K562 (cell line): ENCODE data around the gene TTC33. TPM values are rescaled to one million over a fixed set of nuclear protein-coding genes. Genes with fewer than 3 reads are reported as not detected.

ENCODE experiments used
- ATAC-seq: fragments of 200-7000 bp; cut with Tn5 transposase; 3 replicates; pipeline ENCODE4 v1.9.1; 2020; ENCODE audit warnings: moderate library complexity
- BruUV-seq: library from RNA; stranded (reverse); fragments of 400-500 nt; replicated peaks from 2 replicates; lab custom pipeline; 2021; lab: Mats Ljungman, UMichigan
- CTCF ChIA-PET: fragments of 300-600 bp; formaldehyde crosslinking; extraction: SDS; loops from one replicate; lab custom pipeline; 2021; ENCODE audit warnings: low intra/inter-chr PET ratio; lab: Yijun Ruan, JAX
- POLR2A ChIA-PET: fragments of 300-600, 350-650 bp; sonication (Branson Sonifier 250); formaldehyde crosslinking; extraction: SDS; loops from one replicate; lab custom pipeline; 2021; ENCODE audit warnings: antibody characterized with exemption, inconsistent platforms; lab: Yijun Ruan, JAX
- DNase-seq, 4 experiments: peaks; one replicate each; pipeline versions ENCODE4 v3.0.0 to v3.0.0-alpha.2; 2011 to 2018; ENCODE audit warnings: low spot score in 3 of 4, mixed read lengths in 3 of 4; ENCODE audit errors: extremely low read depth in 1 of 4
- FAIRE-seq: peaks from 2 replicates; lab custom pipeline; 2011; peaks lifted over from hg19 to GRCh38; lab: Jason Lieb, UNC
- H2AFZ ChIP-seq: 2 replicates; pipeline ENCODE4 v1.6.0; 2011; ENCODE audit warnings: low read depth, low read length, control low read depth, inconsistent platforms
- H3K27ac ChIP-seq: fragments of 200-600 bp; 3 replicates; pipeline ENCODE4 v1.8.0; 2011; ENCODE audit warnings: low read depth, mild to moderate bottlenecking, control low read depth, inconsistent platforms, low read length, moderate library complexity, mixed read lengths; ENCODE audit errors: extremely low read depth
- H3K27me3 ChIP-seq, 2 experiments: fragments of 300-600 bp in 1 of 2; 2 replicates in 1 of 2; 3 replicates in 1 of 2; pipeline versions ENCODE4 v1.6.0 to v1.8.0; 2011; ENCODE audit warnings: inconsistent platforms in 2 of 2, low read length in 2 of 2, mild to moderate bottlenecking in 1 of 2, mixed read lengths in 1 of 2, moderate library complexity in 1 of 2; ENCODE audit not compliant: control insufficient read depth in 2 of 2, insufficient read depth in 2 of 2
- H3K36me3 ChIP-seq: fragments of 300-600 bp; 3 replicates; pipeline ENCODE4 v1.8.0; 2011; ENCODE audit warnings: mild to moderate bottlenecking, low read length, inconsistent platforms; ENCODE audit not compliant: control insufficient read depth, insufficient read depth
- H3K4me1 ChIP-seq, 2 experiments: fragments of 200-600 bp in 1 of 2; replicated peaks in 1 of 2; 2 replicates in 1 of 2; 3 replicates in 1 of 2; pipeline versions ENCODE4 v1.5.1 to v1.8.0; 2011; ENCODE audit warnings: inconsistent platforms in 2 of 2, low read length in 2 of 2, mild to moderate bottlenecking in 1 of 2, mixed read lengths in 1 of 2, moderate library complexity in 1 of 2; ENCODE audit not compliant: control insufficient read depth in 2 of 2, insufficient read depth in 2 of 2
- H3K4me2 ChIP-seq: 2 replicates; pipeline ENCODE4 v1.6.1; 2011; ENCODE audit warnings: low read length, control low read depth, inconsistent platforms, mixed read lengths; ENCODE audit not compliant: insufficient read depth
- H3K4me3 ChIP-seq: fragments of 200-600 bp; sonication (generic), shearing (Covaris generic); 2 replicates; pipeline ENCODE4 v1.5.1; 2016; ENCODE audit warnings: control low read depth, inconsistent platforms
- H3K79me2 ChIP-seq: fragments of 200-600 bp; 3 replicates; pipeline ENCODE4 v1.8.0; 2011; ENCODE audit warnings: low read length, inconsistent platforms; ENCODE audit not compliant: control insufficient read depth, insufficient read depth
- H3K9ac ChIP-seq, 2 experiments: 2 replicates each; pipeline versions ENCODE4 v1.6.0 to v1.6.1; 2011; ENCODE audit warnings: low read depth in 2 of 2, low read length in 2 of 2, control low read depth in 1 of 2, inconsistent platforms in 1 of 2, mild to moderate bottlenecking in 1 of 2, mixed read lengths in 1 of 2; ENCODE audit not compliant: insufficient read depth in 1 of 2
- H3K9me1 ChIP-seq: one replicate; pipeline ENCODE4 v1.6.0; 2011; ENCODE audit warnings: inconsistent platforms, mild to moderate bottlenecking, low read length, moderate library complexity; ENCODE audit not compliant: control insufficient read depth, insufficient read depth
- H3K9me3 ChIP-seq: replicated peaks from 2 replicates; pipeline ENCODE4 v1.5.1; 2011; ENCODE audit warnings: low read depth, low read length, inconsistent platforms; ENCODE audit not compliant: control insufficient read depth, insufficient read depth
- H4K20me1 ChIP-seq: replicated peaks from 2 replicates; pipeline ENCODE4 v1.6.1; 2011; ENCODE audit warnings: low read length, inconsistent platforms, mixed read lengths; ENCODE audit not compliant: control insufficient read depth, insufficient read depth
- COPS2 ChIP-seq: fragments of 450-650 bp; conservative IDR thresholded peaks from 2 replicates; pipeline ENCODE4 v1.6.1; 2016; ENCODE audit warnings: mild to moderate bottlenecking, moderate library complexity
- CREBBP ChIP-seq: IDR thresholded peaks from one replicate; pipeline ENCODE4 v1.6.1; 2012; ENCODE audit warnings: low read depth, mild to moderate bottlenecking, control low read depth, inconsistent platforms, low read length
- EGR1 ChIP-seq: fragments of 450-650 bp; conservative IDR thresholded peaks from 2 replicates; pipeline ENCODE4 v1.6.1; 2017; ENCODE audit warnings: mild to moderate bottlenecking
- FOXM1 ChIP-seq, 2 experiments: fragments of 450-650 bp in 1 of 2; sonication (generic) in 1 of 2; formaldehyde crosslinking in 1 of 2; IDR thresholded peaks; 2 replicates each; pipeline versions ENCODE4 v1.6.1 to v1.9.0; 2017 to 2022; ENCODE audit warnings: low read depth in 2 of 2, mild to moderate bottlenecking in 2 of 2, missing genetic modification reagents in 1 of 2, moderate library complexity in 1 of 2
- GTF2F1 ChIP-seq: IDR thresholded peaks from 2 replicates; pipeline ENCODE4 v1.6.1; 2011; ENCODE audit warnings: low read depth, low read length, improper control_type of control experiment
- GTF3C2 ChIP-seq: IDR thresholded peaks from 3 replicates; pipeline ENCODE4 v1.6.1; 2011; ENCODE audit warnings: borderline replicate concordance, mild to moderate bottlenecking, moderate library complexity; ENCODE audit not compliant: insufficient read length; ENCODE audit errors: extremely low read depth
- MBD1 ChIP-seq: fragments of 250-450 bp; sonication (Bioruptor Pico); IDR thresholded peaks from 2 replicates; pipeline ENCODE4 v1.8.0; 2022; ENCODE audit warnings: inconsistent platforms
- SMARCC2 ChIP-seq: fragments of 450-650 bp; IDR thresholded peaks from 2 replicates; pipeline ENCODE4 v1.6.1; 2017; ENCODE audit warnings: antibody characterized with exemption, moderate library complexity, mild to moderate bottlenecking, low read depth
- ZFP1 ChIP-seq: fragments of 450-650 bp; formaldehyde crosslinking; IDR thresholded peaks from 2 replicates; pipeline ENCODE4 v1.4.0; 2020; ENCODE audit warnings: mild to moderate bottlenecking, mixed read lengths
- ZNF354B ChIP-seq: fragments of 250-450 bp; sonication (Bioruptor Pico); IDR thresholded peaks from 2 replicates; pipeline ENCODE4 v1.4.0; 2020
- ZNF444 ChIP-seq: fragments of 250-450 bp; sonication (Bioruptor Pico); IDR thresholded peaks from 2 replicates; pipeline ENCODE4 v1.4.0; 2020; ENCODE audit warnings: mild to moderate bottlenecking, moderate library complexity
- WGBS: fragments of 100-300 bp; shearing (Covaris generic); methylation state at CpG from one replicate; pipeline ENCODE4 v1.1.6; 2016; ENCODE audit warnings: low coverage, mixed read lengths; ENCODE audit not compliant: insufficient coverage; ENCODE audit errors: missing lambda C conversion rate; 5-methylcytosine and 5-hydroxymethylcytosine counted together
- in situ Hi-C: fragments of 300-500 bp; cut with MboI; formaldehyde crosslinking; loops from 4 replicates; pipeline ENCODE4 v1.15.0; 2018; ENCODE audit warnings: inconsistent platforms, mixed read lengths
- intact Hi-C: fragments of 100-400 bp; cut with micrococcal nuclease; formaldehyde crosslinking; loops from 2 replicates; pipeline ENCODE4 v1.14.2; 2022
- polyA plus RNA-seq, 8 experiments: library from polyadenylated mRNA; depleted of rRNA in 4 of 8; stranded (reverse) in 5 of 8; unstranded in 3 of 8; fragments of >200 nt; fragmentation: Nextera tagmentation in 2 of 8; fragmentation: Illumina TruSeq in 1 of 8; extraction: Ambion mirVana in 2 of 8; extraction: Trizol in 1 of 8; gene quantifications; 2 replicates each; pipeline versions ENCODE4 v1.2.1 to v1.2.3, GENCODE V29; 2011 to 2014; ENCODE audit warnings: inconsistent platforms in 1 of 8, missing spikeins in 1 of 8
- total RNA-seq, 7 experiments: library from RNA; depleted of rRNA in 6 of 7; stranded (reverse); fragments of >200 nt in 6 of 7; fragmentation: Illumina TruSeq in 2 of 7; extraction: Trizol in 2 of 7; gene quantifications; 2 replicates each; pipeline versions ENCODE4 v1.2.1 to v1.2.3, GENCODE V29; 2011 to 2021; ENCODE audit warnings: low replicate concordance in 1 of 7
- TF ChIP-seq, protein P1 (sequence below): IDR thresholded peaks from 2 replicates; pipeline ENCODE4 v1.6.1; 2014; ENCODE audit warnings: antibody characterized with exemption
- TF ChIP-seq, protein P2 (sequence below): sonication (generic); formaldehyde crosslinking; IDR thresholded peaks from 2 replicates; pipeline ENCODE4 v1.8.0; 2022; ENCODE audit warnings: missing genetic modification reagents, mild to moderate bottlenecking, borderline replicate concordance
- TF ChIP-seq, protein P3 (sequence below): sonication (generic); formaldehyde crosslinking; IDR thresholded peaks from 2 replicates; pipeline ENCODE4 v1.8.1; 2022; ENCODE audit warnings: missing genetic modification reagents

Gene TTC33
- total and polyA plus RNA-seq, 9 of the 15 experiments (the other 6 are each of a cell fraction or from before 2014, with no cell fraction given), result 11.5 to 24.9 (median 21.1) TPM

DNA sequence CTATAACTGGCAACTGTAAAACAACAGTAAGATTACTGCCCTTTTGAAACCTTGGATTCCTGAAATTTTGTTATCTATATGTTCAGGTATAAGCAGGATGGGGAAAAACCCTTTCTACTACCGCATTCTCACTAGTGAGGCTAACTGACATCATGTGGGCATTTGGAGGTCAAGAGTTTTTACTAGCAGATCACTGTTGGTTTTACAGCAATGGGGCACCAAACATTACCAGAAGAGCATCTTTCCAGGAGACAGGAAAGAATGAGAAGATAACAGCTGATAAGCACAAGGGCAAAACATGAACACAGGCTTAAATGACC lies 20.9 kb upstream of the TTC33 start:
- H3K27ac ChIP-seq, result no peak overlapping the region
- TF ChIP-seq CREBBP (no peak), ZFP1 (CRISPR knock-in tag) (no peak), SMARCC2 (no peak), GTF2F1 (no peak), FOXM1 (IDR thresholded peaks at IDR 0.05; ENCODE audit: low read depth) (no peak), FOXM1 (CRISPR knock-in tag; IDR thresholded peaks at IDR 0.05; ENCODE audit: low read depth) (no peak), EGR1 (no peak), ZNF354B (no peak), COPS2 (no peak), ZNF444 (CRISPR knock-in tag) (no peak), GTF3C2 (no peak), MBD1 (no peak)
- TF ChIP-seq, protein P1, sequence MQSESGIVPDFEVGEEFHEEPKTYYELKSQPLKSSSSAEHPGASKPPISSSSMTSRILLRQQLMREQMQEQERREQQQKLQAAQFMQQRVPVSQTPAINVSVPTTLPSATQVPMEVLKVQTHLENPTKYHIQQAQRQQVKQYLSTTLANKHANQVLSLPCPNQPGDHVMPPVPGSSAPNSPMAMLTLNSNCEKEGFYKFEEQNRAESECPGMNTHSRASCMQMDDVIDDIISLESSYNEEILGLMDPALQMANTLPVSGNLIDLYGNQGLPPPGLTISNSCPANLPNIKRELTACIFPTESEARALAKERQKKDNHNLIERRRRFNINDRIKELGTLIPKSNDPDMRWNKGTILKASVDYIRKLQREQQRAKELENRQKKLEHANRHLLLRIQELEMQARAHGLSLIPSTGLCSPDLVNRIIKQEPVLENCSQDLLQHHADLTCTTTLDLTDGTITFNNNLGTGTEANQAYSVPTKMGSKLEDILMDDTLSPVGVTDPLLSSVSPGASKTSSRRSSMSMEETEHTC, result no peak
- TF ChIP-seq, protein P2, sequence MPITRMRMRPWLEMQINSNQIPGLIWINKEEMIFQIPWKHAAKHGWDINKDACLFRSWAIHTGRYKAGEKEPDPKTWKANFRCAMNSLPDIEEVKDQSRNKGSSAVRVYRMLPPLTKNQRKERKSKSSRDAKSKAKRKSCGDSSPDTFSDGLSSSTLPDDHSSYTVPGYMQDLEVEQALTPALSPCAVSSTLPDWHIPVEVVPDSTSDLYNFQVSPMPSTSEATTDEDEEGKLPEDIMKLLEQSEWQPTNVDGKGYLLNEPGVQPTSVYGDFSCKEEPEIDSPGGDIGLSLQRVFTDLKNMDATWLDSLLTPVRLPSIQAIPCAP (CRISPR knock-in tag), result no peak
- TF ChIP-seq, protein P3, sequence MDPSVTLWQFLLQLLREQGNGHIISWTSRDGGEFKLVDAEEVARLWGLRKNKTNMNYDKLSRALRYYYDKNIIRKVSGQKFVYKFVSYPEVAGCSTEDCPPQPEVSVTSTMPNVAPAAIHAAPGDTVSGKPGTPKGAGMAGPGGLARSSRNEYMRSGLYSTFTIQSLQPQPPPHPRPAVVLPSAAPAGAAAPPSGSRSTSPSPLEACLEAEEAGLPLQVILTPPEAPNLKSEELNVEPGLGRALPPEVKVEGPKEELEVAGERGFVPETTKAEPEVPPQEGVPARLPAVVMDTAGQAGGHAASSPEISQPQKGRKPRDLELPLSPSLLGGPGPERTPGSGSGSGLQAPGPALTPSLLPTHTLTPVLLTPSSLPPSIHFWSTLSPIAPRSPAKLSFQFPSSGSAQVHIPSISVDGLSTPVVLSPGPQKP (CRISPR knock-in tag), result no peak
- TF ChIP-seq, all 486 proteins: peak for 0
- WGBS, result 53% methylated on average over 1 of the region's 1 CpG
- Histone ChIP-seq H3K4me1 (no peaks in the 10 kb centered on the region), H3K27me3 (no peaks in the 10 kb centered on the region), H2AFZ (no peak overlapping the region), H4K20me1 (no peaks in the 10 kb centered on the region), H3K9me1 (no peaks in the 10 kb centered on the region), H3K9me3 (no peaks in the 10 kb centered on the region), H3K9ac (no peak overlapping the region), H3K4me2 (no peak overlapping the region), H3K79me2 (peaks cover 48% of the 10 kb centered on the region), H3K4me3 (no peak overlapping the region), H3K36me3 (peaks cover 56% of the 10 kb centered on the region)
- intact Hi-C loops (no loop called here), in situ Hi-C loops (no loop called here)
- ATAC-seq (no peak), DNase-seq (no peak), FAIRE-seq (no peak)
- BruUV-seq, result no TSS peak
- ChIA-PET CTCF (no interaction called here), POLR2A (interaction anchor here (0.8 to 1.5 kb wide), 5 partner anchors 11 to 56 kb away, joined by 3 read pairs; partner anchors contain the start of gene PRKAA1)
